ENCODE measurements around the gene CDH23.

DNA sequence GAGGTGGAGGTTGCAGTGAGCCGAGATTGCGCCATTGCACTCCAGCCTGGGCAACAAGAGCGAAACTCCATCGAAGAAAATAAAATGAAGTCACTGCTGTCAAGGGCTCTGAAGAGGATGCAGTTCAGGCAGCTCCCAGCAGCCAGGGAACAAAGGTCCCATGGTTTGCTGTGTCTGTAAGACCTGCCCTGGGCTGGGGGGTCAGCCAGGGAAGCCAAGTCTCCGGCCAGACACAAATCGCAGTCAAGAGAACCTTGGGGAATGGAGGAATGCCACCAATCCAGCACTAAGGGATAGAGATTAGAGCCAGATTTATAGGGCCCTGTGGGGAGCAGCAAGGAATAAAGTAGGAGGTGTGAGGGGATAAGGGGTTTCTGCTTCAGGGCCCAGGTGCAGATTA is 405.5 kb downstream of the CDH23 start:
- TF ChIP-seq, protein P1, sequence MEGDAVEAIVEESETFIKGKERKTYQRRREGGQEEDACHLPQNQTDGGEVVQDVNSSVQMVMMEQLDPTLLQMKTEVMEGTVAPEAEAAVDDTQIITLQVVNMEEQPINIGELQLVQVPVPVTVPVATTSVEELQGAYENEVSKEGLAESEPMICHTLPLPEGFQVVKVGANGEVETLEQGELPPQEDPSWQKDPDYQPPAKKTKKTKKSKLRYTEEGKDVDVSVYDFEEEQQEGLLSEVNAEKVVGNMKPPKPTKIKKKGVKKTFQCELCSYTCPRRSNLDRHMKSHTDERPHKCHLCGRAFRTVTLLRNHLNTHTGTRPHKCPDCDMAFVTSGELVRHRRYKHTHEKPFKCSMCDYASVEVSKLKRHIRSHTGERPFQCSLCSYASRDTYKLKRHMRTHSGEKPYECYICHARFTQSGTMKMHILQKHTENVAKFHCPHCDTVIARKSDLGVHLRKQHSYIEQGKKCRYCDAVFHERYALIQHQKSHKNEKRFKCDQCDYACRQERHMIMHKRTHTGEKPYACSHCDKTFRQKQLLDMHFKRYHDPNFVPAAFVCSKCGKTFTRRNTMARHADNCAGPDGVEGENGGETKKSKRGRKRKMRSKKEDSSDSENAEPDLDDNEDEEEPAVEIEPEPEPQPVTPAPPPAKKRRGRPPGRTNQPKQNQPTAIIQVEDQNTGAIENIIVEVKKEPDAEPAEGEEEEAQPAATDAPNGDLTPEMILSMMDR (conservative IDR thresholded peaks at IDR 0.05; ENCODE audit: low read depth, low read length) = no peak
- TF ChIP-seq EZH2phosphoT487 (IDR thresholded peaks at IDR 0.05; ENCODE audit: borderline replicate concordance, low read length) = no peak
- no peak for TF ChIP-seq EZH2 (IDR thresholded peaks at IDR 0.05; ENCODE audit: low read length, unreplicated experiment)
